Retinal pigment epithelial cell (primary cell): ENCODE results near the gene ASAH2.
A peak's percentile ranks its signal among the peaks of the same experiment; 100 is the strongest.
"Not testable (repeated sequence)": the region's sequence is repeated elsewhere in the genome, so short reads cannot be mapped to it uniquely, and the experiment has no call there.

ENCODE experiments used
- DNase-seq: peaks from one replicate; pipeline ENCODE4 v3.0.0-alpha.2; 2010; ENCODE audit warnings: low read depth
- H3K4me3 ChIP-seq: 2 replicates; pipeline ENCODE4 v1.5.1; 2011; ENCODE audit warnings: mild to moderate bottlenecking, low read length, control low read depth, moderate library complexity
- TF ChIP-seq, protein P1 (sequence below): conservative IDR thresholded peaks from 2 replicates; pipeline ENCODE4 v1.5.1; 2011; ENCODE audit warnings: low read depth, low read length, control low read depth, inconsistent platforms

ASAH2 gene

DNA sequence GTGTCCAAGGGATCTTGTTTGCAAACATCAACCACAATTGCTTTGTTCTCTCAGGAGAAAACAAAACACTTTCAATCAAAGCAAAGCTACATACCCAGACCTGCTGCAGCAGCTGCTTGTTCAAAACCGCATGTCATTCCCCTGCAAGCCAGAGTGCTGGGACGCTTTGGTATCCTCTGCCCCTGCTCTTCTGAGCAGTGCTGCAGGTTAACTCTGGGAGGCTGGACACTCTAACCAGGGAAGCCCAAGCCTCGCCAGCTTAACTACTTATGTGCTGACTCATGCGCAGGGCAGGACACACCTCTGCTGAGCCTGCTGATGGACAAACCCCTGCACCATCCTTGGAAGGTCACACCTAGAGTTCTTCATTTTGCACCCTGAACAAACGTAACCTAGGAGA, 28.2 kb upstream of the ASAH2 start:
- no peak overlapping the region for H3K4me3 ChIP-seq
- TF ChIP-seq, protein P1, sequence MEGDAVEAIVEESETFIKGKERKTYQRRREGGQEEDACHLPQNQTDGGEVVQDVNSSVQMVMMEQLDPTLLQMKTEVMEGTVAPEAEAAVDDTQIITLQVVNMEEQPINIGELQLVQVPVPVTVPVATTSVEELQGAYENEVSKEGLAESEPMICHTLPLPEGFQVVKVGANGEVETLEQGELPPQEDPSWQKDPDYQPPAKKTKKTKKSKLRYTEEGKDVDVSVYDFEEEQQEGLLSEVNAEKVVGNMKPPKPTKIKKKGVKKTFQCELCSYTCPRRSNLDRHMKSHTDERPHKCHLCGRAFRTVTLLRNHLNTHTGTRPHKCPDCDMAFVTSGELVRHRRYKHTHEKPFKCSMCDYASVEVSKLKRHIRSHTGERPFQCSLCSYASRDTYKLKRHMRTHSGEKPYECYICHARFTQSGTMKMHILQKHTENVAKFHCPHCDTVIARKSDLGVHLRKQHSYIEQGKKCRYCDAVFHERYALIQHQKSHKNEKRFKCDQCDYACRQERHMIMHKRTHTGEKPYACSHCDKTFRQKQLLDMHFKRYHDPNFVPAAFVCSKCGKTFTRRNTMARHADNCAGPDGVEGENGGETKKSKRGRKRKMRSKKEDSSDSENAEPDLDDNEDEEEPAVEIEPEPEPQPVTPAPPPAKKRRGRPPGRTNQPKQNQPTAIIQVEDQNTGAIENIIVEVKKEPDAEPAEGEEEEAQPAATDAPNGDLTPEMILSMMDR, result no peak
- DNase-seq, result no peak

DNA sequence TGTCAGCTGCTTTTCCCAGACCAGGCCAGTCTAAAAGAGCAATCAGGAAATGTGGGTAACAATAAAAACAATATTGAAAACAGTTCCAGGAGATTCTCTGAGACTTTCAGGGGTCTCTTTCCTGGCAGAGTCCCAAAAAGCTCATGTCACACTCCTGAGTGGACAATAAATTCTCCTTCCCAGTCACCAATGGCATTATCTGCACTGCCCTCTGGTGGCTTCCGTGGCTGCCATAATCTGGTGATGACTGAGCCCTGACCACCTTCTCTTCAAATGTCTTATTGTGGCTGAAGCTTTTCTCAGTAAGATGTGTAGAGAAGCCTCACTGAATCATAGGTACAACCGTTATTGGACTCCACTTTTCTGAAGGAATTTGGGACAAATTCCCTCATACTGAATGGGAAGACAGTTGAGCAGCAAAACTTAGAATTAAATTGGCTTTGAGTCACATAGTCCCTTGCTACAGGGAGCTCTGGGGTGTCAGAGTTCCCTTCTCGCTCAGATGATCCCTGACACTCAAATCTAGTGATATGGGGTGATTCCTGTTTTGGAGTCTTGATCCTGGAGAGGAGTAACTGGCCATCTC, 24.4 kb upstream of the ASAH2 start:
- TF ChIP-seq, protein P1, result peak; percentile 73
- no peak for DNase-seq
- H3K4me3 ChIP-seq, result no peak overlapping the region

DNA sequence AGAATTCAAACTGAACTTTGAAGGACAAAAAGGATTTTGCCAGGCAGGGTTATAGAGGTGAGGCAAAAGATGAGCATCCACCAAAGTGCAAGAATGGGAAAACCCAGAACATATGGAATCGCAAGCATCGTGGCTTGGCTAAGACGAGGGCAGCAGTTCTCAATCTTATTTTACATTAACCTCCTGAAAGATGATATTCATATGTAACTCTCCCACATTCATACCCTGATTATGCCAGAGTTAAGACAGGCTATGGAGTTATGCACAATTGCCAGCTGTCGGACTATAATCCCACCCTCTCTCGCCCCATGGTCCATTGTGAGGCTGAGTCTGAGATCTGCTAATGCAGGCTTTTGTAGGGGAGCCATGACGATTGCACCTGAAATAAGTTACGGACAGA, 21.2 kb upstream of the ASAH2 start:
- no peak for DNase-seq
- no peak overlapping the region for H3K4me3 ChIP-seq
- TF ChIP-seq, protein P1, result no peak

DNA sequence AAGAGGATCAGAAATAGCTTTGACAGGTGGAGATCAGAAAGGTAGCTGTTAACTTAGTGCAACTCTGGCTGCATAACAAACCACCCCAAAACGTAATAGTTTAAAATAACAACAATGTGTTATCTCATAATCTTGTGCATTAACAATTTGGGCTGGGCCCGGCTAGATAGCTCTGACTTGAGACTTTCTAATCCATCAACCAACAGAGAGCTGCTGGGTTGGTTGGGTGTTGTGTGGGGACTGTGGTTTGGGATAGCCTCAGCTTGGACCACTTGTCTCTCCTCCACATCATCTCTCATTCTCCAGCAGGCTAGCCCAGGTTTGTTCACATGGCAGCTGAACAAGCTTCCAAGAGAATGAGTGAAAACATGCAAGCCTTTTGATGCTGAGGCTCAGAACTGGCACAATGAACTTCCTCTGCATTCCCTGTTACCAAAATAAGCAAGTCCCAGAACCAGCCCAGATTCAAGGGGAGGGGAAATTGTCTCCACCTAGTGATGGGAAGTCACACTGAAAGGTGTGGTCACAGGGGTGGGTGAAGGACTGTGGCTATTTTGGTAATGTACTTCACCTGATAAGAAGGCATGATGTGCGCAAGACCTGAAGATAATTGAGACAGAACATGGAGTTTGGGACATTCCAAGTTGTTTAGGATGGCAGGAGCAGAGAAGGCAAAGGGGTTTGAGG, 20.4 kb upstream of the ASAH2 start:
- TF ChIP-seq, protein P1, result no peak
- no peak for DNase-seq
- H3K4me3 ChIP-seq, result no peak overlapping the region

DNA sequence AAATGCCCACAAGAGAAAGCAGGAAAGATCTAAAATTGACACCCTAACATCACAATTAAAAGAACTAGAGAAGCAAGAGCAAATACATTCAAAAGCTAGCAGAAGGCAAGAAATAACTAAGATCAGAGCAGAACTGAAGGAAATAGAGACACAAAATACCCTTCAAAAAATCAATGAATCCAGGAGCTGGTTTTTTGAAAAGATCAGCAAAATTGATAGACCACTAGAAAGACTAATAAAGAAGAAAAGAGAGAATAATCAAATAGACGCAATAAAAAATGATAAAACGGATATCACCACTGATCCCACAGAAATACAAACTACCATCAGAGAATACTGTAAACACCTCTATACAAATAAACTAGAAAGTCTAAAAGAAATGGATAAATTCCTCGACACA, 16.6 kb upstream of the ASAH2 start:
- H3K4me3 ChIP-seq, DNase-seq: not testable (repeated sequence)

DNA sequence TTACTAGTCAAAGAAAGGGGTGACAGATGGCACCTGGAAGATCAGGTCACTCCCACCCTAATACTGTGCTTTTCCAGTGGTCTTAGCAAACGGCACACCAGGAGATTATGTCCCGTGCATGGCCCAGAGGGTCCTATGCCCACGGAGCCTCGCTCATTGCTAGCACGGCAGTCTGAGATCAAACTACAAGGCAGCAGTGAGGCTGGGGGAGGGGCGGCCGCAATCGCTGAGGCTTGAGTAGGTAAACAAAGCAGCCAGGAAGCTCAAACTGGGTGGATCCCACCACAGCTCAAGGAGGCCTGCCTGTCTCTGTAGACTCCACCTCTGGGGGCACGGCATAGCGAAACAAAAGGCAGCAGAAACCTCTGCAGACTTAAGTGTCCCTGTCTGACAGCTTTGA, 11.3 kb upstream of the ASAH2 start:
- not testable (repeated sequence) for DNase-seq

DNA sequence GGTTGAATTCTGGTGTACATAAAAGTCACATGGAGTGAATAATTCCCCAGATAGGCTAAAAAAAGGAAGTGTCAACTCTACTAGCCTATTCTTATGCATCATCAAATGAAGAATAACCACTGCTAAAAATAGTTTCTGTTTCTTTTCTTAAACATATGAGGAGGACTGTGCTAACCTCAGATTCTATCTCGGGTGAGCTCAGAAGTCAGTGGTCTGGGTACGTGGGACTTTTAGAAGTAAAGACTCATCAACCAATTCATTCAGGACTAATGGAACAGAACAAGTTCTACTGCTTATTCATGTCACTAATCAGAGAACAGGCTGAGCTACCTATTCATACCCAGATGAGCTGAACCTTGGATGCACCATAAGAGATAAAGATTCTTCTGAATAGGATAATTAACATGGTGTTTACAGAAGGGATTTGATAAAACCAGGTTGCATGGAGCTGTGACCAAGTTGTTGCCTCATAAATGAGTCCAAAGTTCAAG, 9.5 kb upstream of the ASAH2 start:
- DNase-seq, result no peak
- no peak overlapping the region for H3K4me3 ChIP-seq
- TF ChIP-seq, protein P1, result no peak

More for the DNA sequence above, 11.3 kb upstream of the ASAH2 start:
- H3K4me3 ChIP-seq, result not testable (repeated sequence)

DNA sequence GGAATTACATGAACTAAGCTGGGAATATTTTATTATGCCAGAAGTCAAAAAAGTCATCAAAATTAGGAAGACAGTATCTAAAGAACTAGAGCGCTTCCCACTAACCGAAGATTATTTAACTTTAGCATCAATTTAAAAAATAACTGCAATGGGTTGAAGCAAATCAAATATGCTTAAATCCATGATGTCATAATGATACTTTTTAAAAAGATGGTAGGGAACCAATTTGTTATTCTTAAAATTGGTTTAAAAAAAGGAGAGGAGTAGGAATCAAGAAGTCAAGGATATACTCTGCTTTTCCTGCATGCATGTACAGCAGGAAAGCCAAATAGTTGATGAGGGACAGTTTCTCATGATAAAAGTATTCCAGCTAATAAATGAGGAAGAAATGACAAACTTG, 3.2 kb upstream of the ASAH2 start:
- DNase-seq, result no peak
- TF ChIP-seq, protein P1, result no peak
- H3K4me3 ChIP-seq, result no peak overlapping the region
